GM23338 (cell line): ENCODE data around the gene RNF130. TPM values are rescaled to one million over a fixed set of nuclear protein-coding genes. Genes with fewer than 3 reads are reported as not detected.

Experiments
- ATAC-seq: fragments of 200-7000 bp; cut with Tn5 transposase; 3 replicates; pipeline ENCODE4 v1.9.1; 2020
- DNase-seq: peaks from one replicate; pipeline ENCODE4 v3.0.0-alpha.2; 2015; ENCODE audit warnings: low spot score
- H2AFZ ChIP-seq: fragments of 200-600 bp; sonication (generic); 2 replicates; pipeline ENCODE4 v1.8.0; 2016; ENCODE audit warnings: antibody characterized with exemption, mild to moderate bottlenecking, moderate library complexity
- H3F3A ChIP-seq: fragments of 200-600 bp; sonication (generic); replicated peaks from 2 replicates; pipeline ENCODE4 v1.8.0; 2017; ENCODE audit warnings: antibody characterized with exemption, mixed run types, low read depth
- H3K27ac ChIP-seq: fragments of 200-600 bp; sonication (generic); 2 replicates; pipeline ENCODE4 v1.6.1; 2016; ENCODE audit warnings: low read depth
- H3K27me3 ChIP-seq: fragments of 200-600 bp; sonication (generic); 2 replicates; pipeline ENCODE4 v1.8.0; 2016; ENCODE audit warnings: mild to moderate bottlenecking, mixed run types, moderate library complexity; ENCODE audit not compliant: insufficient read depth
- H3K36me3 ChIP-seq: fragments of 200-600 bp; sonication (generic); 2 replicates; pipeline ENCODE4 v1.8.0; 2016; ENCODE audit warnings: mild to moderate bottlenecking; ENCODE audit not compliant: insufficient read depth
- H3K4me1 ChIP-seq: fragments of 200-600 bp; sonication (generic); 2 replicates; pipeline ENCODE4 v1.8.0; 2016; ENCODE audit warnings: mild to moderate bottlenecking, moderate library complexity; ENCODE audit not compliant: insufficient read depth
- H3K4me2 ChIP-seq: fragments of 200-600 bp; sonication (generic); 2 replicates; pipeline ENCODE4 v1.7.1; 2017; ENCODE audit warnings: mixed run types
- H3K4me3 ChIP-seq: fragments of 200-600 bp; sonication (generic); 2 replicates; pipeline ENCODE4 v1.6.1; 2016; ENCODE audit warnings: mixed run types
- H3K79me2 ChIP-seq: fragments of 200-600 bp; sonication (generic); replicated peaks from 2 replicates; pipeline ENCODE4 v1.8.0; 2017; ENCODE audit warnings: mild to moderate bottlenecking; ENCODE audit not compliant: insufficient read depth
- H3K9me2 ChIP-seq: fragments of 200-600 bp; sonication (generic); 2 replicates; pipeline ENCODE4 v1.8.0; 2017; ENCODE audit not compliant: insufficient read depth
- H4K20me1 ChIP-seq: fragments of 200-600 bp; sonication (generic); replicated peaks from 2 replicates; pipeline ENCODE4 v1.8.0; 2017; ENCODE audit warnings: mild to moderate bottlenecking; ENCODE audit not compliant: insufficient read depth
- H3K27ac Mint-ChIP-seq: 2 replicates; pipeline ENCODE4 v1.8.0; 2020; ENCODE audit warnings: inconsistent platforms, mild to moderate bottlenecking, moderate library complexity, mixed read lengths
- H3K27me3 Mint-ChIP-seq: 3 replicates; pipeline ENCODE4 v1.8.0; 2022; ENCODE audit warnings: low read depth, mild to moderate bottlenecking, moderate library complexity, mixed read lengths, inconsistent platforms; ENCODE audit not compliant: insufficient read depth, poor library complexity
- H3K36me3 Mint-ChIP-seq: 3 replicates; pipeline ENCODE4 v1.8.0; 2021; ENCODE audit warnings: low read depth, mild to moderate bottlenecking, inconsistent platforms, moderate library complexity, mixed read lengths
- H3K4me1 Mint-ChIP-seq: 3 replicates; pipeline ENCODE4 v1.8.0; 2020; ENCODE audit warnings: mild to moderate bottlenecking, inconsistent platforms, mixed read lengths
- H3K4me3 Mint-ChIP-seq: 3 replicates; pipeline ENCODE4 v1.8.0; 2021; ENCODE audit warnings: moderate library complexity, mild to moderate bottlenecking, inconsistent platforms, mixed read lengths
- H3K9me3 Mint-ChIP-seq: 3 replicates; pipeline ENCODE4 v1.8.0; 2020; ENCODE audit warnings: moderate library complexity, mild to moderate bottlenecking, inconsistent platforms, mixed read lengths
- EZH2 ChIP-seq: fragments of 200-600 bp; sonication (generic); IDR thresholded peaks from one replicate; pipeline ENCODE4 v1.8.0; 2017; ENCODE audit warnings: antibody characterized with exemption, mild to moderate bottlenecking, low read depth; ENCODE audit not compliant: unreplicated experiment
- EZH2phosphoT487 ChIP-seq: fragments of 200-600 bp; sonication (generic); IDR thresholded peaks from one replicate; pipeline ENCODE4 v1.8.1; 2018; ENCODE audit warnings: antibody characterized with exemption; ENCODE audit not compliant: unreplicated experiment
- JUNB ChIP-seq: IDR thresholded peaks from one replicate; pipeline ENCODE4 v1.6.1; 2016; ENCODE audit warnings: antibody characterized with exemption; ENCODE audit not compliant: unreplicated experiment
- NANOG ChIP-seq: IDR thresholded peaks from 2 replicates; pipeline ENCODE4 v1.6.1; 2016; ENCODE audit warnings: antibody characterized with exemption, borderline replicate concordance
- STAT1 ChIP-seq: IDR thresholded peaks from one replicate; pipeline ENCODE4 v1.6.1; 2016; ENCODE audit warnings: antibody characterized with exemption; ENCODE audit not compliant: unreplicated experiment
- ZNF114 ChIP-seq: fragments of 250-450 bp; sonication (Bioruptor Pico); IDR thresholded peaks from 2 replicates; pipeline ENCODE4 v1.5.0; 2020; ENCODE audit warnings: mild to moderate bottlenecking, moderate library complexity
- ZNF331 ChIP-seq: fragments of 250-450 bp; sonication (Bioruptor Pico); IDR thresholded peaks from 2 replicates; pipeline ENCODE4 v1.5.0; 2020; ENCODE audit warnings: low read depth, mild to moderate bottlenecking, moderate library complexity
- polyA plus RNA-seq: library from polyadenylated mRNA; unstranded; fragments of >200 nt; fragmentation: Nextera tagmentation; extraction: Ambion mirVana; gene quantifications from 2 replicates; pipeline ENCODE4 v1.2.1, GENCODE V29; 2016
- total RNA-seq: library from RNA; depleted of rRNA; stranded (reverse); fragments of >200 nt; shearing (Covaris generic); gene quantifications from 2 replicates; pipeline ENCODE4 v1.2.3, GENCODE V29; 2014
- TF ChIP-seq, protein P1 (sequence below): fragments of 250-450 bp; sonication (Bioruptor Pico); IDR thresholded peaks from 2 replicates; pipeline ENCODE4 v1.5.0; 2020; ENCODE audit warnings: mild to moderate bottlenecking, moderate library complexity
- TF ChIP-seq, protein P2 (sequence below): IDR thresholded peaks from one replicate; pipeline ENCODE4 v1.6.1; 2018; ENCODE audit warnings: antibody characterized with exemption; ENCODE audit not compliant: unreplicated experiment
- TF ChIP-seq, protein P3 (sequence below), 2 experiments: fragments of 200-600 bp in 1 of 2; sonication (generic) in 1 of 2; conservative IDR thresholded peaks; 2 replicates each; pipeline versions ENCODE4 v1.5.1 to v1.6.1; 2016 to 2017; ENCODE audit warnings: antibody characterized with exemption in 2 of 2, low read depth in 2 of 2, mild to moderate bottlenecking in 2 of 2, moderate library complexity in 1 of 2
- TF ChIP-seq, protein P4 (sequence below): IDR thresholded peaks from 2 replicates; pipeline ENCODE4 v1.6.1; 2016; ENCODE audit warnings: antibody characterized with exemption

RNF130 gene
- total and polyA plus RNA-seq, 2 experiments from 2014 or later, result 60.1 to 97.3 TPM

DNA sequence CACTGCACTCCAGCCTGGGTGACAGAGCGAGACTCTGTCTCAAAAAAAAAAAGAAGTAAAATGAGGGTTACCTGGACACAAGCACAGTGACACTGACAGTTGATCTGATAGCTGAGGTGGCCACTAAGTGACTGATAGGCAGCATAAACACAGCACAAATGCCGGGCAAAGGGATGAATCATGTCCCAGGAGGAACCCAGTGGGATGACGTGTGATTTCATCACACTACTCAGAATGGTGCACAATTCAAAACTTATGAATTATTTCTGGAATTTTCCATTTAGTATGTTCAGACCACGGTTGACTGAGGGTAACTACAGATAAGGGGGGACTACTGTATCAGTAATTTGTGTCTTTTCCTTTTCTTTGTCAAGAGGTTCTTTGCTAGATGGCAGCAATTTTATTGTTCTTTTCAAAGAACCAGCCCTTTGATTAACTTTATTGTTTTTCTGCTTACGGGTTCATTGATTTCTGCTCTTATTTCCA is 34.3 kb upstream of the RNF130 start:
- TF ChIP-seq ZNF114 (no peak), EZH2 (no peak), EZH2phosphoT487 (no peak), ZNF331 (CRISPR knock-in tag) (no peak), JUNB (no peak), STAT1 (no peak), NANOG (no peak)
- TF ChIP-seq, protein P1, sequence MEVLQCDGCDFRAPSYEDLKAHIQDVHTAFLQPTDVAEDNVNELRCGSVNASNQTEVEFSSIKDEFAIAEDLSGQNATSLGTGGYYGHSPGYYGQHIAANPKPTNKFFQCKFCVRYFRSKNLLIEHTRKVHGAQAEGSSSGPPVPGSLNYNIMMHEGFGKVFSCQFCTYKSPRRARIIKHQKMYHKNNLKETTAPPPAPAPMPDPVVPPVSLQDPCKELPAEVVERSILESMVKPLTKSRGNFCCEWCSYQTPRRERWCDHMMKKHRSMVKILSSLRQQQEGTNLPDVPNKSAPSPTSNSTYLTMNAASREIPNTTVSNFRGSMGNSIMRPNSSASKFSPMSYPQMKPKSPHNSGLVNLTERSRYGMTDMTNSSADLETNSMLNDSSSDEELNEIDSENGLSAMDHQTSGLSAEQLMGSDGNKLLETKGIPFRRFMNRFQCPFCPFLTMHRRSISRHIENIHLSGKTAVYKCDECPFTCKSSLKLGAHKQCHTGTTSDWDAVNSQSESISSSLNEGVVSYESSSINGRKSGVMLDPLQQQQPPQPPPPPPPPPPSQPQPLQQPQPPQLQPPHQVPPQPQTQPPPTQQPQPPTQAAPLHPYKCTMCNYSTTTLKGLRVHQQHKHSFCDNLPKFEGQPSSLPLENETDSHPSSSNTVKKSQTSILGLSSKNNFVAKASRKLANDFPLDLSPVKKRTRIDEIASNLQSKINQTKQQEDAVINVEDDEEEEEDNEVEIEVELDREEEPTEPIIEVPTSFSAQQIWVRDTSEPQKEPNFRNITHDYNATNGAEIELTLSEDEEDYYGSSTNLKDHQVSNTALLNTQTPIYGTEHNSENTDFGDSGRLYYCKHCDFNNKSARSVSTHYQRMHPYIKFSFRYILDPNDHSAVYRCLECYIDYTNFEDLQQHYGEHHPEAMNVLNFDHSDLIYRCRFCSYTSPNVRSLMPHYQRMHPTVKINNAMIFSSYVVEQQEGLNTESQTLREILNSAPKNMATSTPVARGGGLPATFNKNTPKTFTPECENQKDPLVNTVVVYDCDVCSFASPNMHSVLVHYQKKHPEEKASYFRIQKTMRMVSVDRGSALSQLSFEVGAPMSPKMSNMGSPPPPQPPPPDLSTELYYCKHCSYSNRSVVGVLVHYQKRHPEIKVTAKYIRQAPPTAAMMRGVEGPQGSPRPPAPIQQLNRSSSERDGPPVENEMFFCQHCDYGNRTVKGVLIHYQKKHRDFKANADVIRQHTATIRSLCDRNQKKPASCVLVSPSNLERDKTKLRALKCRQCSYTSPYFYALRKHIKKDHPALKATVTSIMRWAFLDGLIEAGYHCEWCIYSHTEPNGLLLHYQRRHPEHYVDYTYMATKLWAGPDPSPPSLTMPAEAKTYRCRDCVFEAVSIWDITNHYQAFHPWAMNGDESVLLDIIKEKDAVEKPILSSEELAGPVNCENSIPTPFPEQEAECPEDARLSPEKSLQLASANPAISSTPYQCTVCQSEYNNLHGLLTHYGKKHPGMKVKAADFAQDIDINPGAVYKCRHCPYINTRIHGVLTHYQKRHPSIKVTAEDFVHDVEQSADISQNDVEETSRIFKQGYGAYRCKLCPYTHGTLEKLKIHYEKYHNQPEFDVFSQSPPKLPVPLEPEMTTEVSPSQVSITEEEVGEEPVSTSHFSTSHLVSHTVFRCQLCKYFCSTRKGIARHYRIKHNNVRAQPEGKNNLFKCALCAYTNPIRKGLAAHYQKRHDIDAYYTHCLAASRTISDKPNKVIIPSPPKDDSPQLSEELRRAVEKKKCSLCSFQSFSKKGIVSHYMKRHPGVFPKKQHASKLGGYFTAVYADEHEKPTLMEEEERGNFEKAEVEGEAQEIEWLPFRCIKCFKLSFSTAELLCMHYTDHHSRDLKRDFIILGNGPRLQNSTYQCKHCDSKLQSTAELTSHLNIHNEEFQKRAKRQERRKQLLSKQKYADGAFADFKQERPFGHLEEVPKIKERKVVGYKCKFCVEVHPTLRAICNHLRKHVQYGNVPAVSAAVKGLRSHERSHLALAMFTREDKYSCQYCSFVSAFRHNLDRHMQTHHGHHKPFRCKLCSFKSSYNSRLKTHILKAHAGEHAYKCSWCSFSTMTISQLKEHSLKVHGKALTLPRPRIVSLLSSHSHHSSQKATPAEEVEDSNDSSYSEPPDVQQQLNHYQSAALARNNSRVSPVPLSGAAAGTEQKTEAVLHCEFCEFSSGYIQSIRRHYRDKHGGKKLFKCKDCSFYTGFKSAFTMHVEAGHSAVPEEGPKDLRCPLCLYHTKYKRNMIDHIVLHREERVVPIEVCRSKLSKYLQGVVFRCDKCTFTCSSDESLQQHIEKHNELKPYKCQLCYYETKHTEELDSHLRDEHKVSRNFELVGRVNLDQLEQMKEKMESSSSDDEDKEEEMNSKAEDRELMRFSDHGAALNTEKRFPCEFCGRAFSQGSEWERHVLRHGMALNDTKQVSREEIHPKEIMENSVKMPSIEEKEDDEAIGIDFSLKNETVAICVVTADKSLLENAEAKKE (CRISPR knock-in tag), result no peak
- TF ChIP-seq, protein P2, sequence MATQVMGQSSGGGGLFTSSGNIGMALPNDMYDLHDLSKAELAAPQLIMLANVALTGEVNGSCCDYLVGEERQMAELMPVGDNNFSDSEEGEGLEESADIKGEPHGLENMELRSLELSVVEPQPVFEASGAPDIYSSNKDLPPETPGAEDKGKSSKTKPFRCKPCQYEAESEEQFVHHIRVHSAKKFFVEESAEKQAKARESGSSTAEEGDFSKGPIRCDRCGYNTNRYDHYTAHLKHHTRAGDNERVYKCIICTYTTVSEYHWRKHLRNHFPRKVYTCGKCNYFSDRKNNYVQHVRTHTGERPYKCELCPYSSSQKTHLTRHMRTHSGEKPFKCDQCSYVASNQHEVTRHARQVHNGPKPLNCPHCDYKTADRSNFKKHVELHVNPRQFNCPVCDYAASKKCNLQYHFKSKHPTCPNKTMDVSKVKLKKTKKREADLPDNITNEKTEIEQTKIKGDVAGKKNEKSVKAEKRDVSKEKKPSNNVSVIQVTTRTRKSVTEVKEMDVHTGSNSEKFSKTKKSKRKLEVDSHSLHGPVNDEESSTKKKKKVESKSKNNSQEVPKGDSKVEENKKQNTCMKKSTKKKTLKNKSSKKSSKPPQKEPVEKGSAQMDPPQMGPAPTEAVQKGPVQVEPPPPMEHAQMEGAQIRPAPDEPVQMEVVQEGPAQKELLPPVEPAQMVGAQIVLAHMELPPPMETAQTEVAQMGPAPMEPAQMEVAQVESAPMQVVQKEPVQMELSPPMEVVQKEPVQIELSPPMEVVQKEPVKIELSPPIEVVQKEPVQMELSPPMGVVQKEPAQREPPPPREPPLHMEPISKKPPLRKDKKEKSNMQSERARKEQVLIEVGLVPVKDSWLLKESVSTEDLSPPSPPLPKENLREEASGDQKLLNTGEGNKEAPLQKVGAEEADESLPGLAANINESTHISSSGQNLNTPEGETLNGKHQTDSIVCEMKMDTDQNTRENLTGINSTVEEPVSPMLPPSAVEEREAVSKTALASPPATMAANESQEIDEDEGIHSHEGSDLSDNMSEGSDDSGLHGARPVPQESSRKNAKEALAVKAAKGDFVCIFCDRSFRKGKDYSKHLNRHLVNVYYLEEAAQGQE, result no peak
- TF ChIP-seq, protein P3, sequence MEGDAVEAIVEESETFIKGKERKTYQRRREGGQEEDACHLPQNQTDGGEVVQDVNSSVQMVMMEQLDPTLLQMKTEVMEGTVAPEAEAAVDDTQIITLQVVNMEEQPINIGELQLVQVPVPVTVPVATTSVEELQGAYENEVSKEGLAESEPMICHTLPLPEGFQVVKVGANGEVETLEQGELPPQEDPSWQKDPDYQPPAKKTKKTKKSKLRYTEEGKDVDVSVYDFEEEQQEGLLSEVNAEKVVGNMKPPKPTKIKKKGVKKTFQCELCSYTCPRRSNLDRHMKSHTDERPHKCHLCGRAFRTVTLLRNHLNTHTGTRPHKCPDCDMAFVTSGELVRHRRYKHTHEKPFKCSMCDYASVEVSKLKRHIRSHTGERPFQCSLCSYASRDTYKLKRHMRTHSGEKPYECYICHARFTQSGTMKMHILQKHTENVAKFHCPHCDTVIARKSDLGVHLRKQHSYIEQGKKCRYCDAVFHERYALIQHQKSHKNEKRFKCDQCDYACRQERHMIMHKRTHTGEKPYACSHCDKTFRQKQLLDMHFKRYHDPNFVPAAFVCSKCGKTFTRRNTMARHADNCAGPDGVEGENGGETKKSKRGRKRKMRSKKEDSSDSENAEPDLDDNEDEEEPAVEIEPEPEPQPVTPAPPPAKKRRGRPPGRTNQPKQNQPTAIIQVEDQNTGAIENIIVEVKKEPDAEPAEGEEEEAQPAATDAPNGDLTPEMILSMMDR (conservative IDR thresholded peaks at IDR 0.05; ENCODE audit: low read depth in 2 of 2), result no peak
- TF ChIP-seq, protein P4, sequence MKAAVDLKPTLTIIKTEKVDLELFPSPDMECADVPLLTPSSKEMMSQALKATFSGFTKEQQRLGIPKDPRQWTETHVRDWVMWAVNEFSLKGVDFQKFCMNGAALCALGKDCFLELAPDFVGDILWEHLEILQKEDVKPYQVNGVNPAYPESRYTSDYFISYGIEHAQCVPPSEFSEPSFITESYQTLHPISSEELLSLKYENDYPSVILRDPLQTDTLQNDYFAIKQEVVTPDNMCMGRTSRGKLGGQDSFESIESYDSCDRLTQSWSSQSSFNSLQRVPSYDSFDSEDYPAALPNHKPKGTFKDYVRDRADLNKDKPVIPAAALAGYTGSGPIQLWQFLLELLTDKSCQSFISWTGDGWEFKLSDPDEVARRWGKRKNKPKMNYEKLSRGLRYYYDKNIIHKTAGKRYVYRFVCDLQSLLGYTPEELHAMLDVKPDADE, result no peak
- Histone ChIP-seq H4K20me1 (no peaks in the 10 kb centered on the region), H3K27ac (no peak overlapping the region), H3K36me3 (0 out of 2 replicates have a peak, but pooled peaks cover 6% of the 10 kb centered on the region), H3K4me1 (no peaks in the 10 kb centered on the region), H3K9me2 (no peaks in the 10 kb centered on the region), H3K4me3 (no peak overlapping the region), H3K79me2 (no peaks in the 10 kb centered on the region), H3K27me3 (no peaks in the 10 kb centered on the region), H3F3A (no peaks in the 10 kb centered on the region), H2AFZ (no peak overlapping the region), H3K4me2 (no peak overlapping the region)
- Mint-ChIP-seq H3K4me3 (no peak overlapping the region), H3K9me3 (peaks cover 22% of the 10 kb centered on the region), H3K4me1 (peaks cover 2% of the 10 kb centered on the region; the same call in 1 of the 3 replicates), H3K27ac (no peak overlapping the region), H3K27me3 (peaks cover 1% of the 10 kb centered on the region), H3K36me3 (peaks cover 9% of the 10 kb centered on the region; the same call in 2 of the 3 replicates)
- no peak for DNase-seq
- no peak for ATAC-seq
